Subcutaneous abdominal adipose tissue (tissue), 5 donors: Measurements from ENCODE around the gene RNASE7.
"Not testable (repeated sequence)": the region's sequence is repeated elsewhere in the genome, so short reads cannot be mapped to it uniquely, and the experiment has no call there.

Experiments
- H3K27ac ChIP-seq: one replicate; pipeline ENCODE4 v1.7.0; 2013; ENCODE audit warnings: low read depth, mild to moderate bottlenecking, inconsistent platforms, low read length, moderate library complexity
- H3K27me3 ChIP-seq, 5 donors: one replicate each; pipeline ENCODE4 v1.7.0; 2013; ENCODE audit warnings: low read length in 5 of 5, inconsistent platforms in 1 of 5; ENCODE audit not compliant: control insufficient read depth in 5 of 5, insufficient read depth in 4 of 5
- H3K36me3 ChIP-seq, 5 donors: one replicate each; pipeline ENCODE4 v1.7.0; 2013; ENCODE audit warnings: low read length in 5 of 5; ENCODE audit not compliant: control insufficient read depth in 5 of 5, insufficient read depth in 5 of 5
- H3K4me1 ChIP-seq, 5 donors: one replicate each; pipeline ENCODE4 v1.7.0; 2013; ENCODE audit warnings: low read length in 5 of 5, mild to moderate bottlenecking in 3 of 5, moderate library complexity in 1 of 5; ENCODE audit not compliant: control insufficient read depth in 5 of 5, insufficient read depth in 5 of 5
- H3K4me3 ChIP-seq, 5 donors: one replicate each; pipeline ENCODE4 v1.7.0; 2013; ENCODE audit warnings: low read length in 5 of 5, low read depth in 1 of 5
- H3K9ac ChIP-seq, 5 donors: one replicate each; pipeline ENCODE4 v1.7.0; 2013; ENCODE audit warnings: low read length in 5 of 5, mild to moderate bottlenecking in 4 of 5, moderate library complexity in 3 of 5
- H3K9me3 ChIP-seq, 5 donors: one replicate each; pipeline ENCODE4 v1.7.0; 2013; ENCODE audit warnings: low read length in 5 of 5; ENCODE audit not compliant: control insufficient read depth in 5 of 5
- donor health status: healthy.
- donor health status: healthy.
- donor health status: healthy.
- donor health status: healthy.
- donor health status: healthy.

Gene RNASE7

GRCh38 chr14:21009721-21010120 is 32.4 kb upstream of the RNASE7 start:
- H3K4me3 ChIP-seq, H3K36me3 ChIP-seq, H3K9ac ChIP-seq, H3K4me1 ChIP-seq, H3K9me3 ChIP-seq, H3K27me3 ChIP-seq, H3K27ac ChIP-seq: not testable (repeated sequence)

- no peak overlapping the region for H3K9ac ChIP-seq
- H3K36me3 ChIP-seq: peaks cover 0 to under 1% (median 0%) of the 10 kb centered on the region in 5 donors
- no peak overlapping the region for H3K27ac ChIP-seq
Observed at GRCh38 chr14:21011136-21011535, 31.0 kb upstream of the RNASE7 start.

GRCh38 chr14:21014761-21015190 is 27.4 kb upstream of the RNASE7 start:
- no peak overlapping the region for H3K9ac ChIP-seq
- peaks cover 5 to 36% (median 32%) of the 10 kb centered on the region in 5 donors for H3K36me3 ChIP-seq
- H3K4me1 ChIP-seq: peaks cover 3 to 7% (median 4%) of the 10 kb centered on the region in 5 donors
- no peak overlapping the region for H3K4me3 ChIP-seq
- H3K27me3 ChIP-seq: no peaks in the 10 kb centered on the region
- no peak overlapping the region for H3K27ac ChIP-seq
- H3K9me3 ChIP-seq: no peaks in the 10 kb centered on the region

More at GRCh38 chr14:21011136-21011535, 31.0 kb upstream of the RNASE7 start:
- no peaks in the 10 kb centered on the region for H3K27me3 ChIP-seq
- no peaks in the 10 kb centered on the region for H3K9me3 ChIP-seq
- H3K4me1 ChIP-seq: peaks cover 3 to 7% (median 4%) of the 10 kb centered on the region in 5 donors
- H3K4me3 ChIP-seq: no peak overlapping the region

- H3K27me3 ChIP-seq: no peaks in the 10 kb centered on the region
- peak overlapping the region in 1 of 5 donors; percentile 31 for H3K9ac ChIP-seq
- peaks cover 5 to 39% (median 35%) of the 10 kb centered on the region in 5 donors for H3K36me3 ChIP-seq
- no peak overlapping the region for H3K4me3 ChIP-seq
- no peaks in the 10 kb centered on the region for H3K9me3 ChIP-seq
- H3K4me1 ChIP-seq: peaks cover 3 to 7% (median 4%) of the 10 kb centered on the region in 5 donors
- no peak overlapping the region for H3K27ac ChIP-seq
Observed at GRCh38 chr14:21015312-21015711, 26.9 kb upstream of the RNASE7 start.

- H3K36me3 ChIP-seq: peaks cover 5 to 52% (median 48%) of the 10 kb centered on the region in 5 donors
- no peaks in the 10 kb centered on the region for H3K27me3 ChIP-seq
- H3K27ac ChIP-seq: no peak overlapping the region
- H3K9me3 ChIP-seq: no peaks in the 10 kb centered on the region
- no peak overlapping the region for H3K9ac ChIP-seq
- no peak overlapping the region for H3K4me3 ChIP-seq
- peaks cover 3 to 7% (median 4%) of the 10 kb centered on the region in 5 donors for H3K4me1 ChIP-seq
Observed at GRCh38 chr14:21016413-21017190, 25.6 kb upstream of the RNASE7 start.

GRCh38 chr14:21017528-21018245 is 24.5 kb upstream of the RNASE7 start:
- no peak overlapping the region for H3K9ac ChIP-seq
- H3K9me3 ChIP-seq: no peaks in the 10 kb centered on the region
- peaks cover 5 to 60% (median 53%) of the 10 kb centered on the region in 5 donors for H3K36me3 ChIP-seq
- no peak overlapping the region for H3K4me3 ChIP-seq
- no peak overlapping the region for H3K27ac ChIP-seq
- H3K27me3 ChIP-seq: no peaks in the 10 kb centered on the region
- H3K4me1 ChIP-seq: peaks cover 3 to 11% (median 9%) of the 10 kb centered on the region in 5 donors

GRCh38 chr14:21018286-21018685 is 23.9 kb upstream of the RNASE7 start:
- Histone ChIP-seq H3K36me3 (peaks cover 5 to 60% (median 53%) of the 10 kb centered on the region in 5 donors), H3K4me3 (no peak overlapping the region)

GRCh38 chr14:21018781-21019180 is 23.4 kb upstream of the RNASE7 start:
- H3K27ac ChIP-seq: no peak overlapping the region
- H3K9ac ChIP-seq: no peak overlapping the region
- H3K36me3 ChIP-seq: peaks cover 5 to 60% (median 53%) of the 10 kb centered on the region in 5 donors
- H3K9me3 ChIP-seq: no peaks in the 10 kb centered on the region
- H3K4me1 ChIP-seq: peaks cover 3 to 22% (median 20%) of the 10 kb centered on the region in 5 donors
- H3K27me3 ChIP-seq: no peaks in the 10 kb centered on the region
- H3K4me3 ChIP-seq: no peak overlapping the region

More at GRCh38 chr14:21018286-21018685, 23.9 kb upstream of the RNASE7 start:
- no peaks in the 10 kb centered on the region for H3K9me3 ChIP-seq
- no peaks in the 10 kb centered on the region for H3K27me3 ChIP-seq
- H3K27ac ChIP-seq: no peak overlapping the region
- H3K4me1 ChIP-seq: peaks cover 3 to 17% (median 15%) of the 10 kb centered on the region in 5 donors
- H3K9ac ChIP-seq: no peak overlapping the region

GRCh38 chr14:21019366-21019765 is 22.8 kb upstream of the RNASE7 start:
- Histone ChIP-seq H3K9ac (no peak overlapping the region), H3K27me3 (no peaks in the 10 kb centered on the region), H3K9me3 (no peaks in the 10 kb centered on the region), H3K27ac (no peak overlapping the region), H3K36me3 (peaks cover 5 to 60% (median 53%) of the 10 kb centered on the region in 5 donors), H3K4me1 (peaks cover 6 to 28% (median 26%) of the 10 kb centered on the region in 5 donors), H3K4me3 (no peak overlapping the region)
